Activated B cell treated with CpG ODN at 0.5 μM for 24 hours (primary cell): ENCODE results near the gene CERCAM. TPM values are rescaled to one million over a fixed set of nuclear protein-coding genes. Genes with fewer than 3 reads are reported as not detected.

Source experiments
- ATAC-seq: fragments of 200-7000 bp; cut with Tn5 transposase; one replicate; pipeline ENCODE4 v1.10.0; 2021; ENCODE audit warnings: low read depth, mild to moderate bottlenecking, moderate library complexity
- CTCF ChIA-PET: fragments of 350-600 bp; sonication (Branson Sonifier 250); formaldehyde crosslinking; loops from one replicate; lab custom pipeline; 2021; ENCODE audit warnings: antibody characterized with exemption; lab: Charles Lee
- POLR2A ChIA-PET: fragments of 350-600 bp; sonication (Branson Sonifier 250); formaldehyde crosslinking; loops from one replicate; lab custom pipeline; 2021; ENCODE audit warnings: antibody characterized with exemption; lab: Charles Lee
- DNase-seq: peaks from one replicate; pipeline ENCODE4 v3.0.0; 2022
- H3K27ac Mint-ChIP-seq: one replicate; pipeline ENCODE4 v1.8.0; 2020; ENCODE audit warnings: mixed read lengths
- H3K27me3 Mint-ChIP-seq: one replicate; pipeline ENCODE4 v1.8.0; 2021; ENCODE audit warnings: mixed read lengths
- H3K36me3 Mint-ChIP-seq: one replicate; pipeline ENCODE4 v1.8.0; 2021; ENCODE audit warnings: low read depth, mixed read lengths
- H3K4me1 Mint-ChIP-seq: one replicate; pipeline ENCODE4 v1.8.0; 2021; ENCODE audit warnings: mixed read lengths
- H3K4me3 Mint-ChIP-seq: one replicate; pipeline ENCODE4 v1.8.0; 2020; ENCODE audit warnings: mild to moderate bottlenecking, mixed read lengths
- H3K9me3 Mint-ChIP-seq: one replicate; pipeline ENCODE4 v1.8.0; 2020; ENCODE audit warnings: mixed read lengths
- intact Hi-C: fragments of 100-400 bp; cut with micrococcal nuclease; formaldehyde crosslinking; loops from one replicate; pipeline ENCODE4 v1.15.1; 2024
- total RNA-seq: library from RNA; stranded (reverse); gene quantifications from 2 replicates; pipeline ENCODE4 v1.2.3, GENCODE V29; 2022
- TF ChIP-seq, protein P1 (sequence below): fragments of 200-600 bp; IDR thresholded peaks from one replicate; pipeline ENCODE4 v1.8.0; 2022; ENCODE audit warnings: antibody characterized with exemption, mild to moderate bottlenecking

The CERCAM gene
- total RNA-seq, 1 donor from 2014 or later, result 1.7 TPM

DNA sequence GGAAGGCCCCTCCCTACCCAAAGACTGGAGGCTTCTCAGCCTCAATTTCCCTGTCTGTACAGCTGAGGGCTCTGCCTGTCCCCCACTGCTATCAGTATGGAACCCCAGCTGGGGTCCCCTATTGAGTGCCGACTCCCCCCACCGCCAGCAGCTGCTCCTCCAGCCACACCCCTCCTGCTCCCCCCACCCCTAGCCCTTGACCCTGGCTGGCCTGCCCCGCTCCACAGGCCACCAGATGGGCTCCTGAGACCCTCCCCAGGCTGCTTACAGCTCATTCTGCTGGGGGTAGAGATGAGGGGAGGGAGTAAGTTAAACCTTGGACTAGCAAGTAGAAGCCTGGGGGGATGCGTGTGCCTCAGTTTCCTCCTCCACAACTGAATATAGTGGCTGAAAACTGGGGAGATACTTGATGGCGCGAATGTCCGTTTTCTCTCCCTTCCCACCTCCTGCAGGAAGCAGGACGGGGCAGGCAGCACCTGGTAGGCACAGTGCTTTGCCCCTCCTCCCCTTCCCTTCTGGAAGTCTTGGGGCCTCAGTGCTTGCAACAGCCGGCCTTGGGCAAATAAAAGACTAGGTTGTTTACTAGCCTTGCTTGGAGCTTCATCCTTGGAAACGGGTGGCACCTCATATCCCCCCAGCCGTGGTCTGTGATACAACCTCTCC lies 30.4 kb upstream of the CERCAM start:
- H3K36me3 Mint-ChIP-seq, result peaks cover 61% of the 10 kb centered on the region
- H3K9me3 Mint-ChIP-seq, result no peaks in the 10 kb centered on the region
- DNase-seq (no peak), ATAC-seq (no peak)
- POLR2A ChIA-PET, result no interaction called here
- H3K27ac Mint-ChIP-seq, result no peak overlapping the region
- no peak overlapping the region for H3K4me3 Mint-ChIP-seq
- intact Hi-C loops, result no loop called here
- no peaks in the 10 kb centered on the region for H3K4me1 Mint-ChIP-seq
- no peaks in the 10 kb centered on the region for H3K27me3 Mint-ChIP-seq
- TF ChIP-seq, protein P1, sequence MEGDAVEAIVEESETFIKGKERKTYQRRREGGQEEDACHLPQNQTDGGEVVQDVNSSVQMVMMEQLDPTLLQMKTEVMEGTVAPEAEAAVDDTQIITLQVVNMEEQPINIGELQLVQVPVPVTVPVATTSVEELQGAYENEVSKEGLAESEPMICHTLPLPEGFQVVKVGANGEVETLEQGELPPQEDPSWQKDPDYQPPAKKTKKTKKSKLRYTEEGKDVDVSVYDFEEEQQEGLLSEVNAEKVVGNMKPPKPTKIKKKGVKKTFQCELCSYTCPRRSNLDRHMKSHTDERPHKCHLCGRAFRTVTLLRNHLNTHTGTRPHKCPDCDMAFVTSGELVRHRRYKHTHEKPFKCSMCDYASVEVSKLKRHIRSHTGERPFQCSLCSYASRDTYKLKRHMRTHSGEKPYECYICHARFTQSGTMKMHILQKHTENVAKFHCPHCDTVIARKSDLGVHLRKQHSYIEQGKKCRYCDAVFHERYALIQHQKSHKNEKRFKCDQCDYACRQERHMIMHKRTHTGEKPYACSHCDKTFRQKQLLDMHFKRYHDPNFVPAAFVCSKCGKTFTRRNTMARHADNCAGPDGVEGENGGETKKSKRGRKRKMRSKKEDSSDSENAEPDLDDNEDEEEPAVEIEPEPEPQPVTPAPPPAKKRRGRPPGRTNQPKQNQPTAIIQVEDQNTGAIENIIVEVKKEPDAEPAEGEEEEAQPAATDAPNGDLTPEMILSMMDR, result no peak
- CTCF ChIA-PET, result no interaction called here

DNA sequence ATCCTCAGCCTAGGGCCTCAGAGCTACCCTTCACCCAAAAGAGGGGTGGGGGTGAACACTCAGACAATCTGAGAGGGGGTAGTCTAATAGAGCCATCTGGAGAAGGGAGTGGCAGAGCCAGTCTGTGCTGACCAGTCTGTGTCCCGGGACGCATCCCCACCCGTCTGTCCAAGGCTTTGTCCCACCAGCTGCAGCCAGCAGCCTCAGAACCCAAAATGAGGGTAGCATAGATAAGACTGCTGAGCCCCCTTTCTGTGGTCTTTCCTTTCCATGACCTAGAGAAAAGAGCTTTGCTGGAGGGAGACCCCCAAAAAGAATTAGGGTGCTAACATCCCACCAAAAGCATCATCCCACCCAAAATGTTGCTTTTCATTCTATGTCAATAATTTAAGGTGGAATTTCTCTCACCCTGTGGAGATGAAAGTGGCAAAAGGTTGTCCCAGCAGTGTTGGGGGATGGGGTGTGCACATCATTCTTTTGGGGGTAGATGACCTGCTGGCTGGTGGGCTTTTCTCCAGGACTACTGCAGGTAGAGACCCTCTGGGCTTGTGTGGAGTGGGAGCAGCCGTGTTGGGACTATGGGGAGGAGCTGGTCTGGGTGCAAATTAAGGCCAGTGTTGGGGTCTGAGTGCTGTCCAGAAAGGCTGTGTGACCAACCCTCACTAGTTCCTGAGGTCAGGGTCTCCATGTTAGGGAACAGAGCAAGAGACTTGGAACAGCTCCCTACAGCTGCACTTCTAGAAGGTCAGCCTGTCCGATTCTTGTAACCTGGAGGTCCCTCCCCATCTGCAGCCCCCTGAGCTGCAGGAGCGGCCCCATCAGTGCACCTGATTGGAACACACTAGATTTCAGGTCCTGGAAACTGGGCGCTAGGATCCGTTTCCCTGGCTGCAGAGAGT lies 29.6 kb upstream of the CERCAM start:
- Mint-ChIP-seq H3K27ac (no peak overlapping the region), H3K27me3 (no peaks in the 10 kb centered on the region), H3K4me1 (no peaks in the 10 kb centered on the region), H3K36me3 (peaks cover 54% of the 10 kb centered on the region), H3K4me3 (no peak overlapping the region), H3K9me3 (no peaks in the 10 kb centered on the region)
- TF ChIP-seq, protein P1, result no peak
- ChIA-PET CTCF (no interaction called here), POLR2A (no interaction called here)
- intact Hi-C loops, result no loop called here
- DNase-seq (no peak), ATAC-seq (no peak)

DNA sequence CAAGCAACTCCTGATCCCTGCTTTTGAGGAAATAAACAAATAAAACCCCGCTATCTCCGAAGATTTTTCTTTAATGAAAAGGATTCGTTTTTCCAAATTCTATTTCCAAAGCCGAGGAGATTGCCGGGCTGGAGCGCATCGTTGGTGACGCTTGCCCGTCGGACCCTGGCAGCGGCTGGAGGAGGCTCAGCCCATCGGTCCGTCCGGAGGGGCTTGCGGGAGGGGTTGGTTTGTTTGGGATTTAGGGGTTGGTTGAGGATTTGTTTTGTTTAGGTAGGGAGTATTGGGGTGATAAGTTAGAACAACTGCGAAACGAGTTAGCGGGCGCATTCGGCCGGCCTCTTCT lies 28.7 kb upstream of the CERCAM start:
- Mint-ChIP-seq H3K27ac (no peak overlapping the region), H3K4me3 (no peak overlapping the region), H3K4me1 (peaks cover 1% of the 10 kb centered on the region), H3K36me3 (peaks cover 46% of the 10 kb centered on the region), H3K9me3 (no peaks in the 10 kb centered on the region), H3K27me3 (no peaks in the 10 kb centered on the region)
- POLR2A ChIA-PET, result no interaction called here
- ATAC-seq, result no peak
- intact Hi-C loops, result no loop called here
- CTCF ChIA-PET, result no interaction called here
- TF ChIP-seq, protein P1, result no peak
- DNase-seq, result no peak

DNA sequence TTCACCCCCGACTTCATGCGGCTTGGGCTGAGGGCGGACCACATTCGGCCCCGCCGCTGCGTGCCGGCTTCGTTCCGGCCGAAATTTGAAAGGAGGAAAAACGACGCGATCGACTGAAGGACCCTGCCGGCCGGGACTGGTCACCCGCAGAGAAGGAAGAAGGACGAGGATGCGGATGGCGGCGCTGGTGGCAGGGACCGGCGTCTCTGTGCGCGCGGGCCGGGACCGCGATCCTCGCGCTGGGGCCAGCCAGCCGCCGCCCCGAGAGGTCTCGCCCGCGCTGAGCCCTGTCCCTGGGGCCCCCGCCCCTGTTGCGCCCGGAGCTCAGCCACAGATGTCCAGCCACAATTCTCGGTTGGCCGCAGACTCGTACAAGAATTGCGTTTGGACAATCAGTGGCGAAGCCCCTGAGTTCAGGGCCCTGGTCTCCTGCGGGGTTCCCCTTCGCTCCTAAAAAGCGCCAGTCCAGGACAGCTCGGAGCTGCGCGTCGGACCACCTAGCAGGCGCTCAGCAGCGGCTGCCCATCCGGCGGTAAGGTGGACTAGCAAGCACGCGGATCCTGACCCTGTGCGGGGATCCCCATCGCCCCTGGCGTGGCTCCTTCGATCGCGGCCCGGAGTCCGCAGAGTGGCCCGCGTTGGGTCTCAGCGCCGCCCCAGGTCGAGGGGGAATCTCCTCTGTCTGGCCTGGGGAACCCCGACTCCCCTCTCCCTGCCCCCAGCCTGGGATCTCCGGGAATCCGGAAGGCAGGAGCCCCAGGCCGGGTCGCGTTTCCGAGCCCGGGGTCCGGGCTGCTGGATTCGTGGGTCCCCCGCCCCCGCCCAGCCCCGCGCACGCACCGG lies 28.1 kb upstream of the CERCAM start:
- Mint-ChIP-seq H3K36me3 (peaks cover 42% of the 10 kb centered on the region), H3K4me3 (no peak overlapping the region), H3K27me3 (no peaks in the 10 kb centered on the region), H3K9me3 (no peaks in the 10 kb centered on the region), H3K27ac (no peak overlapping the region), H3K4me1 (peaks cover 3% of the 10 kb centered on the region)
- ATAC-seq (no peak), DNase-seq (no peak)
- ChIA-PET CTCF (no interaction called here), POLR2A (no interaction called here)
- intact Hi-C loops, result no loop called here
- TF ChIP-seq, protein P1, result no peak
